Ishikawa (cell line): ENCODE measurements around the gene AGAP1.
A peak's percentile ranks its signal among the peaks of the same experiment; 100 is the strongest.

Experiments
- CEBPB ChIP-seq: IDR thresholded peaks from 2 replicates; pipeline ENCODE4 v1.6.1; 2012
- CREB1 ChIP-seq: IDR thresholded peaks from 2 replicates; pipeline ENCODE4 v1.6.1; 2012; ENCODE audit warnings: low read depth
- EGR1 ChIP-seq: IDR thresholded peaks from 2 replicates; pipeline ENCODE4 v1.6.1; 2012
- EP300 ChIP-seq: IDR thresholded peaks from 2 replicates; pipeline ENCODE4 v1.6.1; 2012; ENCODE audit warnings: borderline replicate concordance
- FOXM1 ChIP-seq: IDR thresholded peaks from 2 replicates; pipeline ENCODE4 v1.6.1; 2012; ENCODE audit warnings: low read depth, borderline replicate concordance
- MAX ChIP-seq: IDR thresholded peaks from 2 replicates; pipeline ENCODE4 v1.6.1; 2012
- NFIC ChIP-seq: IDR thresholded peaks from 2 replicates; pipeline ENCODE4 v1.6.1; 2012
- RAD21 ChIP-seq: IDR thresholded peaks from 2 replicates; pipeline ENCODE4 v1.6.1; 2012; ENCODE audit warnings: low read depth
- REST ChIP-seq: IDR thresholded peaks from 2 replicates; pipeline ENCODE4 v1.6.1; 2012; ENCODE audit warnings: low read depth, mild to moderate bottlenecking
- TAF1 ChIP-seq: IDR thresholded peaks from 2 replicates; pipeline ENCODE4 v1.6.1; 2012; ENCODE audit warnings: low read depth, mild to moderate bottlenecking
- TCF12 ChIP-seq: IDR thresholded peaks from 2 replicates; pipeline ENCODE4 v1.6.1; 2012; ENCODE audit warnings: low read depth
- TEAD4 ChIP-seq: IDR thresholded peaks from 2 replicates; pipeline ENCODE4 v1.6.1; 2012
- USF1 ChIP-seq: IDR thresholded peaks from 2 replicates; pipeline ENCODE4 v1.6.1; 2012
- YY1 ChIP-seq: IDR thresholded peaks from 2 replicates; pipeline ENCODE4 v1.6.1; 2012; ENCODE audit warnings: low read depth
- ZBTB7A ChIP-seq: IDR thresholded peaks from 2 replicates; pipeline ENCODE4 v1.6.1; 2012; ENCODE audit warnings: low read depth

The AGAP1 gene

GRCh38 chr2:235737396-235737795, 243.6 kb downstream of the AGAP1 start:
- TF ChIP-seq MAX (no peak), YY1 (no peak), RAD21 (no peak), USF1 (no peak), ZBTB7A (no peak), REST (no peak), EGR1 (no peak), EP300 (no peak), CREB1 (no peak), TCF12 (no peak), TEAD4 (no peak), FOXM1 (no peak), NFIC (no peak), CEBPB (no peak), TAF1 (no peak)

GRCh38 chr2:235737840-235738239, 244.0 kb downstream of the AGAP1 start:
- no peak for TF ChIP-seq CREB1
- TF ChIP-seq EP300 = no peak
- no peak for TF ChIP-seq REST
- TF ChIP-seq YY1 = no peak
- no peak for TF ChIP-seq TCF12
- no peak for TF ChIP-seq NFIC
- no peak for TF ChIP-seq MAX
- no peak for TF ChIP-seq EGR1
- no peak for TF ChIP-seq FOXM1
- TF ChIP-seq USF1 = no peak
- no peak for TF ChIP-seq ZBTB7A

- no peak for TF ChIP-seq NFIC
These were observed 246.0 kb downstream of the AGAP1 start for GRCh38 chr2:235739704-235740415.

GRCh38 chr2:235740821-235741220, 247.0 kb downstream of the AGAP1 start:
- no peak for TF ChIP-seq EP300
- peak; percentile 59 for TF ChIP-seq RAD21
- TF ChIP-seq TCF12 = no peak

- TF ChIP-seq NFIC (no peak), ZBTB7A (no peak), FOXM1 (no peak), EGR1 (no peak), EP300 (no peak), TCF12 (no peak), YY1 (no peak), TEAD4 (no peak), TAF1 (no peak), USF1 (no peak), CREB1 (no peak), RAD21 (no peak), MAX (no peak), REST (no peak), CEBPB (no peak)
These were observed 250.3 kb downstream of the AGAP1 start for GRCh38 chr2:235744161-235744560.
